Gastrocnemius medialis (tissue), 4 donors: ENCODE results near the gene WIZ.

Source experiments
- POLR2A ChIP-seq, 2 donors: fragments of 450-650 bp; IDR thresholded peaks; one replicate each; pipeline ENCODE4 v1.6.1; 2017; ENCODE audit warnings: antibody characterized with exemption in 2 of 2, mild to moderate bottlenecking in 2 of 2, moderate library complexity in 2 of 2
- TF ChIP-seq, protein P1 (sequence below), 5 experiments: fragments of 450-650 bp in 3 of 5; fragments of 200-600 bp in 2 of 5; sonication (generic) in 2 of 5; IDR thresholded peaks in 4 of 5; conservative IDR thresholded peaks in 1 of 5; 1 replicate in 4 of 5; 2 replicates in 1 of 5; pipeline ENCODE4 v1.5.1; 2016 to 2019; ENCODE audit warnings: antibody characterized with exemption in 5 of 5, mild to moderate bottlenecking in 3 of 5, moderate library complexity in 3 of 5

- no peak for TF ChIP-seq POLR2A (IDR thresholded peaks at IDR 0.05)
- TF ChIP-seq, protein P1, sequence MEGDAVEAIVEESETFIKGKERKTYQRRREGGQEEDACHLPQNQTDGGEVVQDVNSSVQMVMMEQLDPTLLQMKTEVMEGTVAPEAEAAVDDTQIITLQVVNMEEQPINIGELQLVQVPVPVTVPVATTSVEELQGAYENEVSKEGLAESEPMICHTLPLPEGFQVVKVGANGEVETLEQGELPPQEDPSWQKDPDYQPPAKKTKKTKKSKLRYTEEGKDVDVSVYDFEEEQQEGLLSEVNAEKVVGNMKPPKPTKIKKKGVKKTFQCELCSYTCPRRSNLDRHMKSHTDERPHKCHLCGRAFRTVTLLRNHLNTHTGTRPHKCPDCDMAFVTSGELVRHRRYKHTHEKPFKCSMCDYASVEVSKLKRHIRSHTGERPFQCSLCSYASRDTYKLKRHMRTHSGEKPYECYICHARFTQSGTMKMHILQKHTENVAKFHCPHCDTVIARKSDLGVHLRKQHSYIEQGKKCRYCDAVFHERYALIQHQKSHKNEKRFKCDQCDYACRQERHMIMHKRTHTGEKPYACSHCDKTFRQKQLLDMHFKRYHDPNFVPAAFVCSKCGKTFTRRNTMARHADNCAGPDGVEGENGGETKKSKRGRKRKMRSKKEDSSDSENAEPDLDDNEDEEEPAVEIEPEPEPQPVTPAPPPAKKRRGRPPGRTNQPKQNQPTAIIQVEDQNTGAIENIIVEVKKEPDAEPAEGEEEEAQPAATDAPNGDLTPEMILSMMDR (IDR thresholded peaks at IDR 0.05 in 4 of 5, conservative IDR thresholded peaks at IDR 0.05 in 1 of 5) = no peak
Observed at GRCh38 chr19:15422296-15423075, 27.3 kb downstream of the WIZ start.
